Natural killer cell treated with Interleukin-12 subunit alpha and Interleukin-12 subunit beta and Interleukin-15 and Interleukin-18, amount 100 ng/mL, for 72 hours (primary cell): Measurements from ENCODE around the gene RUNX1. TPM values are rescaled to one million over a fixed set of nuclear protein-coding genes. Genes with fewer than 3 reads are reported as not detected.

Experiments used
- ATAC-seq, 2 donors: fragments of 150-1000 bp; cut with Tn5 transposase in 1 of 2; sonication (Bioruptor Pico), chemical (Tn5 transposase) in 1 of 2; 2 replicates each; pipeline ENCODE4 v1.10.0; 2021
- DNase-seq: peaks from one replicate; pipeline ENCODE4 v3.0.0; 2022; ENCODE audit warnings: low spot score
- H3K27ac Mint-ChIP-seq, 2 donors: 1 replicate in 1 of 2; 2 replicates in 1 of 2; pipeline ENCODE4 v1.8.0; 2022; ENCODE audit warnings: mixed read lengths in 2 of 2, mild to moderate bottlenecking in 1 of 2, moderate library complexity in 1 of 2
- H3K27me3 Mint-ChIP-seq, 2 donors: 1 replicate in 1 of 2; 2 replicates in 1 of 2; pipeline ENCODE4 v1.8.0; 2022; ENCODE audit warnings: mixed read lengths in 2 of 2
- H3K36me3 Mint-ChIP-seq: one replicate; pipeline ENCODE4 v1.8.0; 2022; ENCODE audit warnings: mixed read lengths
- H3K4me1 Mint-ChIP-seq, 2 donors: 1 replicate in 1 of 2; 2 replicates in 1 of 2; pipeline ENCODE4 v1.8.0; 2022; ENCODE audit warnings: low read depth in 2 of 2, mixed read lengths in 2 of 2, mild to moderate bottlenecking in 1 of 2
- H3K4me3 Mint-ChIP-seq: one replicate; pipeline ENCODE4 v1.8.0; 2022; ENCODE audit warnings: mixed read lengths
- H3K9me3 Mint-ChIP-seq: 2 replicates; pipeline ENCODE4 v1.8.0; 2022; ENCODE audit warnings: mixed read lengths
- total RNA-seq, 2 donors: library from RNA; stranded (reverse); gene quantifications; one replicate each; pipeline ENCODE4 v1.2.3, GENCODE V29; 2022

RUNX1 gene
- total RNA-seq, 2 donors from 2014 or later = 67.8 to 121 TPM

DNA sequence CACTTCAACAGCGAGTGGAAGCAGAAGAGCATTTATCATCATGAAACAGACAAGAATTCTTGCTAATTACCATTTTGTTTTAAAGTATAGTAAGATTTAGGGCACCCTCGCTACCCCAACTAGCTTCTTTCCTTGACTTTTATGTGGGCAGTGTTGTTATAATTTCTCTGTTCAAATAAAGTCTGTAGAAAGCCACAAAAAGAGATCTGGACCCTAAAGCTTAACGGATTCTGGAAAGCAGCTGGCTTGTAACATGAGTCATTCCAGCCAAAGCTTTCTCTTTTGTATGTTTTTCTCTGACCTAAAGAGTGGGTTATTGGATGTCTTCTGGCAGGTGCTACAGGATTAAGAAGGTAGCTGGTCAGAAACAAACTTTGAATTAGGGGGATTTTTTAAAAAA, 37.4 kb downstream of the RUNX1 start:
- Mint-ChIP-seq H3K4me3 (no peak overlapping the region), H3K9me3 (no peaks in the 10 kb centered on the region), H3K36me3 (no peaks in the 10 kb centered on the region), H3K27me3 (no peaks in the 10 kb centered on the region), H3K27ac (peak overlapping the region in 1 of 2 donors; percentile 65), H3K4me1 (peaks cover 64 to 70% of the 10 kb centered on the region in 2 donors)
- DNase-seq (no peak), ATAC-seq (no peak)

DNA sequence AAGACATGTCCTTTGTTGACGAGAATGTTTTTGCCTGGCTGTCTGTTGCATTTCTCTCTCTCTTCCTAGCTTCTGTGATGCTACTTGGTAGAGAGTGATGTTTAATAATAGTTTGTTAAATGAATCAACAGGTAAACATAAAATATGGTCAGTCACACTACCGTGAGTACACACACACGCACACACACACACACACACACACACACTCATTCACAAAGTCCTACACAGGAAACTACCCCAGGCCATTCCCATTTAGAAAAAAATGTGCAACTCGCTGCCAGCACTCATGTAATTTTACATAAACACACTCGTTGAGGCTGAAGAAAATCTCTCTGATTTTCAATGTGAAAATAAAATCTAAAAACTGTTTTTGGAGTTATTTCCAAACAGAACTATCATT, 38.7 kb downstream of the RUNX1 start:
- ATAC-seq (no peak), DNase-seq (no peak)
- H3K27ac Mint-ChIP-seq = peak overlapping the region in 1 of 2 donors; percentile 65
- no peaks in the 10 kb centered on the region for H3K9me3 Mint-ChIP-seq
- H3K27me3 Mint-ChIP-seq = no peaks in the 10 kb centered on the region
- peaks cover 64 to 70% of the 10 kb centered on the region in 2 donors for H3K4me1 Mint-ChIP-seq
- H3K36me3 Mint-ChIP-seq = no peaks in the 10 kb centered on the region
- no peak overlapping the region for H3K4me3 Mint-ChIP-seq

DNA sequence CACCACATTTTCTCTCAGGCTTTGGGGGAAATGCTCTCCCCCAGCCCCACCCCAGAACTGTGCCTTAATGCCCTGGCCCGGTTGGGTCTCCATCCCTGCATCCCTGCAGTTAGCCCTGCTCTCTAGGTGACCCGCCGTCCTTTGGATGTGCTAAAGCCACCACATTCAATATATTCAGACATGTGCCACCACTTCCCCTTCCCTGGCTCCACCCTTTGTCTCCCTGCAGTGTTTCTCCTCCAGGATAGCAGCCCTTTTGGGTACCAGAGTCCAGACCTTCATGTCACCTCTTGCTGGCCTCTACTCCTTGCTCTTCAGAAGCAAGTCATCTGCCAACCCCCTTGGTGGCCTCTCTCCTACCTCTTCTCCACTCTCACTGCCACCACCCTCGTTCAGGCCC, 41.8 kb downstream of the RUNX1 start:
- Mint-ChIP-seq H3K27me3 (no peaks in the 10 kb centered on the region), H3K9me3 (no peaks in the 10 kb centered on the region), H3K36me3 (no peaks in the 10 kb centered on the region), H3K27ac (peak overlapping the region; percentile 57 to 78), H3K4me1 (peaks cover 68 to 79% of the 10 kb centered on the region in 2 donors), H3K4me3 (no peak overlapping the region)
- DNase-seq = no peak
- ATAC-seq = no peak

DNA sequence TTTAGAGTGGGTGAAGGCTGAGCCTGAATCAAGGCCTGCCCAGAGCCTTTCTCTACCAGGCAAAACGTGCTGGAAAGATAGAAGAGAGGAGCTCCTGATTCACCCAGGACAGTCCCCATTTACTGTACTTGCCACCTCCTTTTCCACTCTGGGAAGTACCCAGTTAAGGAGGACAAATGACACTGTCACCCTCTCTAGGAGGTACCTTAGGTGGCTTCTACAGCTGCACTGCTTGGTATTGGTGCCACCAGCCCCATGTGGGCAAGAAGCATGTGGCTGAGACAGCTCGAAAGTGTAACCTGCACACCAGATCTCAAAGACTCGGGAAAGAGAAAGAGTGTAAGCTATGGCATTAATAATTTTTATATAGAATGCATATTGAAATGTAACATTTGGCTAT, 42.3 kb downstream of the RUNX1 start:
- Mint-ChIP-seq H3K36me3 (no peaks in the 10 kb centered on the region), H3K9me3 (no peaks in the 10 kb centered on the region), H3K4me1 (peaks cover 69 to 80% of the 10 kb centered on the region in 2 donors), H3K27me3 (no peaks in the 10 kb centered on the region), H3K4me3 (no peak overlapping the region), H3K27ac (peak overlapping the region; percentile 52 to 78)
- ATAC-seq (peak; percentile 51 to 67), DNase-seq (no peak)

DNA sequence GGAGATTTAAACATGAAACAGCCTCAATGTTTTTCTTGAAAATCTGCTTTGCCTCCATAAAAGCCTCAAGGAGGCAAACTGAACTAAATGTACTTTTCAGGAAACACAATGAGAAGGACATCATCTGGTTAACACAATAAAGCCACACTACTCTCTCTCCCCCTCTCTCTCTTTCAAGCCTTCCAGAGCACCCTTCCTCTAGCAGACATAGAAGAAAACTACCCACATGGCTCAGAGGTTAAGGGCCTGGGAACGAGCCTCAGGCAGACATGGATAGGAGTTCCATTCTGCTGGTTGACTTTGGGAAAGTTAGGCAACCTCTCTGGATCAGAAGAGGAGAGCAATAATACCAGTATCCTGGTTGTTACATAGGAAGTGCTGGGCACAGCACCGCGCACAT, 42.9 kb downstream of the RUNX1 start:
- Mint-ChIP-seq H3K27ac (peak overlapping the region; percentile 52 to 78), H3K36me3 (no peaks in the 10 kb centered on the region), H3K27me3 (no peaks in the 10 kb centered on the region), H3K4me1 (peaks cover 67 to 84% of the 10 kb centered on the region in 2 donors), H3K4me3 (peak overlapping the region; percentile 37), H3K9me3 (no peaks in the 10 kb centered on the region)
- no peak for DNase-seq
- ATAC-seq = peak in 1 of 2 donors; percentile 36

DNA sequence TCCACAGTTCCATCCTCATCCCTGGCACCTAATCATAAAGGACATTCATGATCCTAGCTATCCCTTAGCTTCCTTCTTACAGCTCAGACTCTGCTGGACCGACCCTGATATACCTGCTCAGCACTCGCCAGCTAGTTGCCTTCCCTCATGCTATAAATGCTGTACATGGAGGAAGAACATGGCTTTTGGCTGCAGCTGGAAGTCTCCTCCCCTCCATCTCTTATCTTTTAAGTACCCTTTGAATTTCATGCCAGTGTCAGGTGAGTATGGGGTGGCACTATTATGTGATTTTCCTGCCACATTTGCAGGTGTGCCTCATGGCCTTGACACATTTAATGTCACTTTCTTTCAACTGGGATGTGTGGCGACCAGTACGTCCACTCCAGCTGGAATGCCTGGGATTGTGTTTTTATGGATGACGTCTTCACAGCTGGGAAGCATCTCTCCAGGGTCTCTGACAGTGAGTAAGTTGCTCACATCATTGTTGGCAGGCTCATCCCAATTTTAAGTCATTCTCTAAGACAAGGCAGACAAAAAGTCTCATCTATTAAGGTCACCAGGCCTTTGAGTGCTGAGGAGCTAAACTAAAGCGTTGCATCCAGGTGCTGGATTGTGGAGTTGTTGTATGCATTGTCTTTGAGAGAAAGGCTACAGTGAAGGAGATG, 43.4 kb downstream of the RUNX1 start:
- DNase-seq = no peak
- peaks cover 65 to 87% of the 10 kb centered on the region in 2 donors for H3K4me1 Mint-ChIP-seq
- peak overlapping the region; percentile 52 to 78 for H3K27ac Mint-ChIP-seq
- H3K36me3 Mint-ChIP-seq = no peaks in the 10 kb centered on the region
- no peak for ATAC-seq
- no peaks in the 10 kb centered on the region for H3K9me3 Mint-ChIP-seq
- no peaks in the 10 kb centered on the region for H3K27me3 Mint-ChIP-seq
- H3K4me3 Mint-ChIP-seq = peak overlapping the region; percentile 37

DNA sequence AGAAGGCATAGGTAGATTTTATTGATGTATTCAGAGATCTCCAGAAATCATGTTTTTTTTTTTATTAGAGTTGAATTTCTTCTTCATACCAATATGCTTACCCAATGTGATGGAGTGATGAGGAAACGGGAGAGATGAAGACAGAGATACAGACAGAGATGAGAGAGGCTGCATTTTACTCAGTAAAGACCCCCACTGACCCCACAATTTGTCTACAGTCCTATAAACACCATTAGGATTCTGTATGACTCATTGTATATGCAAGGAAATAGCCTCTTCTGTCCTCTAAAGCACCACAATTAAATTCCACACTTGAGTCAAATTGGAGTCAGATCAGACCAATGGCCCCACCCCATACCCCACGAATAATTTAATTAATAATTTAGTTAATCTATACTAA, 44.0 kb downstream of the RUNX1 start:
- Mint-ChIP-seq H3K4me3 (peak overlapping the region; percentile 28), H3K9me3 (no peaks in the 10 kb centered on the region), H3K27me3 (no peaks in the 10 kb centered on the region), H3K4me1 (peaks cover 62 to 85% of the 10 kb centered on the region in 2 donors), H3K36me3 (no peaks in the 10 kb centered on the region), H3K27ac (peak overlapping the region; percentile 52 to 87)
- DNase-seq = no peak
- ATAC-seq = peak in 1 of 2 donors; percentile 9

DNA sequence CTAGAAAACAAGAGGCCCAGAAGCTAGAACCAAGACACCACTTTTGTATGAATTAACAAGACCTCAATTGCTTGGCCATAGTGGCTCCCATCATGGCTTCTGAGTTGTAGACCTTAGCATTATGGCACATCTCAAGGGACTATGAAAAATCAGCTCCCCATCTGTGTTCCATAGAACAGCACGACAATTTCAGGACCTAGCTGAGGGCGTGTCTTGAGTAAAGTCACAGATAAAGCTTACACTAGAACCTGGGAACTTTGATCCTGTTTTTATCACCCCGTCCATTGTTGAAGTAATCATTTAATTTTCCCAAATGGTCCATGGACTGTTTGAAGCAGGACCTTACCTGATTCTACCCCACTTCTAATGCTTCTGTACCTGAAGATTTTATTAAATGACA, 44.8 kb downstream of the RUNX1 start:
- ATAC-seq = no peak
- Mint-ChIP-seq H3K27me3 (no peaks in the 10 kb centered on the region), H3K9me3 (no peaks in the 10 kb centered on the region), H3K27ac (peak overlapping the region; percentile 52 to 87), H3K4me3 (no peak overlapping the region), H3K36me3 (no peaks in the 10 kb centered on the region), H3K4me1 (peaks cover 69 to 89% of the 10 kb centered on the region in 2 donors)
- no peak for DNase-seq

DNA sequence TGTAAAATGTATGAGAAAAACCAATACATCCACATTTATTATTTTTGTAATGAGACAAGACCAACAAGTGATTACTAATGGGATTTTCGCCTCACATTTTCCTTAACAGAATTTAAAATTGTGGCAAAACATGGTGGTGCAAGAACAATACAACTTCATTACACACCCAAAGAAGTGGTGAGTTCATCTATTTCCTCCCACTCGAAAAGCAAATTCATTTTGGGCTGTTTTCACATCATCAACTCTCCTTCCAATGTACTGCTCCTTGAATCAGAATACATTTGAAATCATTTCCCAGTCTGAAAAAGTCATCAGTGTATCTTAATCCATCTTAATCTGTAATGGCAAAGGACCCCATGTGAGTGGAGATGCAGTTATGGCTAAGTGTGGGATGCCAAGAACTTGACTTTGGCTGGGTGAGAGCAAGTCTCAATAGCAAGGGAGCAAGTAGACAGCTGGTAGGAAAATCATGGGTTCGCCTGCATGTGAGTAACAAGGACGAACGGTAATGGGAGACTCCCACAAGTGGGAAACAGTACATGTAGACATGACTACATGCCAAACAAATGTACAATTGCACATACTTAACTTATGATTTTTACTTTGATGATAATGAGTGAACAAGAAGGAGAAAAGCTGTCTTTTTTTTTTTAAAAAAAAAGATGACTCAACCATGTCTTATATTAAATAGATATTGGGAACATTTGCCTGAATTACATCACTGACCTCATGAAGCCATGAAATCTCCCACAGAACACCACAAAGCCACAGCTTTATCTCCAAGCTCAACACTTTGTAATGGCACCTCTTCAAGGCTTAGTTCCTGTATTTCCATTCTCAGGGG, 46.0 kb downstream of the RUNX1 start:
- H3K9me3 Mint-ChIP-seq = no peaks in the 10 kb centered on the region
- no peaks in the 10 kb centered on the region for H3K27me3 Mint-ChIP-seq
- H3K27ac Mint-ChIP-seq = peak overlapping the region in 1 of 2 donors; percentile 87
- H3K4me1 Mint-ChIP-seq = peaks cover 74 to 93% of the 10 kb centered on the region in 2 donors
- ATAC-seq = no peak
- no peak for DNase-seq
- no peaks in the 10 kb centered on the region for H3K36me3 Mint-ChIP-seq
- H3K4me3 Mint-ChIP-seq = no peak overlapping the region

DNA sequence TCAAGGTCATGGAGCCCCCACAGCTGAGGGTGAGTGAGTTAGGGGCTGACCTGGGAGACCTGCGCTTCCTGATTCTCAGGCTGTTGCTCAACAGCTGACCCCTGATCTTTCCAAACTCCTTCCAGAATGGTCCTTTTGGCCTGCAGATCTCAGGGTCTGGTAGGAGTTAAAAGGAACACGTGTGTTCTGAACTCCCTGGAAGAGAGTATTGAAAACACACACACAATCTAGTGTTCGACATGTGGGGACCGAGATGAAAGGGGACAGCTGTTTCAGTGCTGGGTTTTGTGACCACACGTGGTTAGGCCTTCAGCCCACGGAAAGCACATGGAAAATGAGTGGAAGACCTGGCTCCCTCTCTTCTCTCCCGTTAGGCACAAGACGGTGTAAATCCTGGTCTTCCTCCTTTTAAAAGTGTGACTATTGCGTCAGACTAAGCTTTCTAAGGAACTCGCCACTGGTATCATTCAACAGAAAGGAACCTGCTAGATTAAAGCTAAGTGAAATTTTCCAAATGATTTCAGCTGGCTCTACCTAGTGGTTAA, 49.6 kb downstream of the RUNX1 start:
- ATAC-seq = no peak
- peak overlapping the region; percentile 54 for H3K4me3 Mint-ChIP-seq
- DNase-seq = no peak
- H3K4me1 Mint-ChIP-seq = peaks cover 63 to 84% of the 10 kb centered on the region in 2 donors
- H3K27me3 Mint-ChIP-seq = no peaks in the 10 kb centered on the region
- H3K9me3 Mint-ChIP-seq = no peaks in the 10 kb centered on the region
- peak overlapping the region; percentile 85 to 91 for H3K27ac Mint-ChIP-seq
- H3K36me3 Mint-ChIP-seq = no peaks in the 10 kb centered on the region

DNA sequence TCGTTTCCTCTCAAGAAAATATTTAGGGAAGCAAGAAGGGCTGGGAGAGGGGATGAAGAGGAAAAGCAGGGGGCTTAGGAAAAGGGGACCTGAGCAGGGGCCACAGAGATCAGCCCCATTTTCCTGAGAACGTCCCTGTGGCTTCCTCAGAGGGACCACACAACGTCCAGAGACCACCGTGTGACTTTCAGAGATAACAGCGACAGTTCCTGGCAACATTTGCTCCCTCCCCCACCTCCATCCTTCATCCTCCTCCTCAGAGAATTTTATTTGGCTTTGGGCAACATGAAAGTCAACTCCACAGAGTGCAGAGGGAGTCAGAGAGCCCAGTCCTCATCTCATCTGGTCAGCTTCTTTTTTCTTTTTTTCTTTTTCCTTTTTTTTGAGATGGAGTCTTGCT, 50.9 kb downstream of the RUNX1 start:
- Mint-ChIP-seq H3K27me3 (no peaks in the 10 kb centered on the region), H3K4me1 (peaks cover 58 to 72% of the 10 kb centered on the region in 2 donors), H3K27ac (peak overlapping the region; percentile 85 to 91), H3K9me3 (no peaks in the 10 kb centered on the region), H3K4me3 (peak overlapping the region; percentile 54), H3K36me3 (no peaks in the 10 kb centered on the region)
- ATAC-seq (no peak), DNase-seq (no peak)

DNA sequence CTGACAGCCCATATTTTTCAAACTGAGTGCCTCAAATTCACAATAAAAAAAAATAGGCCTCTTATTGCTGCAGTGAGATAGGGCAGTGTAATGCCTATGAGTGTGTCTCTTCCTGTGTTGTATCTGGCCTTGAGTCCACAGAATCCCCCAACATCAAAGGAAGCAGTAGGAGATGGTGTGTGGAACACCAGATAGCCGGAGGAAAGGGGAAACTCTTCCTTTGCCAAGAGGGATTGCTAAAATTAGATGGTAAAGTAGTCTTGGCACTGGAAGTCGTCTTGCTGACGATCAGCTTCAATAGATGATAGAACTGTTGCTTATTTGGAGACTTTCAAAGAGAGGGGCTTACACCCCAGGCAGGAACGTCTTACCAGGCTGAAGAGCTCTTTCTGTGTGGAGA, 51.8 kb downstream of the RUNX1 start:
- Mint-ChIP-seq H3K9me3 (no peaks in the 10 kb centered on the region), H3K4me1 (peaks cover 54 to 66% of the 10 kb centered on the region in 2 donors), H3K4me3 (peak overlapping the region; percentile 80), H3K27me3 (no peaks in the 10 kb centered on the region), H3K27ac (peak overlapping the region; percentile 85 to 91), H3K36me3 (no peaks in the 10 kb centered on the region)
- DNase-seq (no peak), ATAC-seq (no peak)

DNA sequence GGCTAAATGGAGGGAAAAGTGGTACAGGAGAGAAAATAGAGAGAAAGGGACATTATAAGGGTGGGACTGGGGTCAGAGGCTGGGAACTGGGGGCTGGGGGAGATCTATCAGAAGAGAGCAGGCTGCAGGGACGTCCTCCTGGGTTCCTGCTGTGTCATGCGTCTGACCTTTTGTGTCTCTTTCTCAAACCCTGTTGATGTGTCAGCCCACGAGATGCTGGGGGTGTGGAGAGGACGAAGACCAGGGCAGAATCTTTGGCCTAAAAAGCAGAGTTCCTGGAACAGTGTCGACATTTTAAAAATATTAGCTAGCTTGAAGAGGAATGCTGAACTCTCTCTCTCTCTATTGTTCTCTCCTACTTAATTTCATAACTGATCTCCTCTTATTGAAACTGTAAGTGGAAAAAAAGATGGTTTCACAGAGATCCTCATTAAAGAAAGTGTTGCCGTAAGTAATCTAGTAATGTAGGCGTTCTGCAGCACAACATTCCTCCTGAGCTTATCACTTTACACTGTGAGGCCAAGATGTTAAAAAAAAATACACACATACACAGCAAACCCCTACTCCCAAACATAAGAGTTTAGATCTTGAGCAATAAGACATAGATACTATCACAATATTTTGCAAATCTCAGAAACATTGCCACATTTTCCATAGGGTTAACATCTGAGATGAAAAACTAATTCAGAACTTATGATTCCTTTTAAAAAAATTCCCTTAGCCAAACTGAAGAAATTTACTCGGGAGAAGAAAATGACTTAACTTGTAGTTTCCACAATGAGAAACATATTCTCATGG, 52.6 kb downstream of the RUNX1 start:
- Mint-ChIP-seq H3K9me3 (no peaks in the 10 kb centered on the region), H3K36me3 (no peaks in the 10 kb centered on the region), H3K27me3 (no peaks in the 10 kb centered on the region), H3K4me3 (peak overlapping the region; percentile 80), H3K4me1 (peaks cover 56 to 65% of the 10 kb centered on the region in 2 donors), H3K27ac (peak overlapping the region; percentile 85 to 91)
- peak; percentile 75 to 77 for ATAC-seq
- DNase-seq = no peak
